GM15510 (cell line): ENCODE data around the gene CD27.

Experiments used
- POLR2A ChIP-seq: IDR thresholded peaks from 3 replicates; pipeline ENCODE4 v1.6.1; 2011; ENCODE audit warnings: borderline replicate concordance; ENCODE audit not compliant: insufficient read length; ENCODE audit errors: extremely low read depth

Gene CD27

DNA sequence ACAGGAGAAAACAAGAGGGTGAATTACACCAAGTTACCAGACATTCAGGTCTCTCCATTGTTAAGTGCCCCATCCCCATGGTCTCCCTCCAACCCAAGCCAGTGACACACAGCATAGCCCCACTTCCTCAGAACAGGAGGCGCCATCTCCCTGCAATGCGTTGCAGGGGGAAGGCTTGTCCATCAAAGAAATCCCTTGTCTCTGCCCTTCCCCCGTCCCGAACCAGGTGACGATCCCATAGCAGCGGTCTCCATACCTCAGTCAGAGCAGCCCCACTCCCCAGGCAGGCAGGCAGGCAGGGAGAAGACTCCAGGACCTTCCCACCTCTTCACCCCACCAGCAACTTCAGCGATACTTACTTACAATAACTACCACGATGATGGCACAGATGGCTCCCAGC, 19.8 kb downstream of the CD27 start:
- no peak for TF ChIP-seq POLR2A

DNA sequence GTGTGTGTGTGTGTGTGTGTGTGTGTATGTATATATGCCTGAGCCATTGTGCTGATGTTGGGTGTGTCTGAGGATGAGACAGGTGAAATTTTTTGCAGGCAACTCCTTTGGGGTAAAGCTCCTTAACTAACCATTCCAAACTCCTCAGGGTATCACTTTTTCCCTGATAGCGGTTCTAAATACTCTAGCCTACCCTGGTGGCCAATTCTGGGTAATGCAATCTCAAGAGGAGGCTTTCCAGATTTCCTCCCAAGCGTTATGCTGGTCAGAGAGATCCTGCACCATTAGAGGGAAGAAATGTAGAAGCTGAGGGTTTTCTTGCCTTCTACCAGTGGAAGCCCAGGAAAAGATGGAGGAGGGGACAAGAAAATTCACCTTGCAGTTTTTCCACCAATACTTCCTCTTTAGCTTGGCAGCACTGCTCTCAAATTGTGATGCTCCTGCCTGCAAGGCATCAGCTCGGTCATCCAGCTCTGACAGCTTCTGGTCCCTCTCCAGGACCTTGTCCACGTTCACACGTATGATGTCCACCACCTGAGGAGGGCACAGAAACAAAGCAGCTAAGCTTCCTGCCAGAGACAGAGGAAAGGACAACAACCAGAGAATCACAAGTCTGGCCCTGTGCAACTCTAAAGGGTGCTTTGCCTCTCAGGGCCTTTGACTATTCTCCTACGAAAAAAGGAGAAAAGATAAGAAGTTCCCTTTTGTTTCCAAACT, 20.9 kb downstream of the CD27 start:
- TF ChIP-seq POLR2A: no peak

DNA sequence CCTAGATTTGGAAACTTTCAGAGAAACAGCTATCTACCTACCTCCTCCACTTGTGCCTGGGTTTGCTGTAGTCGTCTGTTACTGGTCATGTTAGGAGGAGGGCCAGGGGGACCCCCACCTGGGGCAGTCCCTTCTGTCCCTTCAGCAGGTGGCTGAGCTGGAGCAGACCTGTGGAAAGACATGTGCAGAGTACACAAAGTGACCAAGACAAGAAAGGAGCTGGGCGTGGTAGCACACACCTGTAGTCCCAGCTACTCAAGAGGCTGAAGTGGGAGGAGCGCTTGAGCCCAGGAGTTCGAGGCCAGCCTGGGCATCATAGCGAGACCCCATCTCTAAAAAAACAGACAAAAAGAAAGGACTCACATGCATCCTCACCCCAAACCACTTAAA, 21.4 kb downstream of the CD27 start:
- TF ChIP-seq POLR2A: no peak

DNA sequence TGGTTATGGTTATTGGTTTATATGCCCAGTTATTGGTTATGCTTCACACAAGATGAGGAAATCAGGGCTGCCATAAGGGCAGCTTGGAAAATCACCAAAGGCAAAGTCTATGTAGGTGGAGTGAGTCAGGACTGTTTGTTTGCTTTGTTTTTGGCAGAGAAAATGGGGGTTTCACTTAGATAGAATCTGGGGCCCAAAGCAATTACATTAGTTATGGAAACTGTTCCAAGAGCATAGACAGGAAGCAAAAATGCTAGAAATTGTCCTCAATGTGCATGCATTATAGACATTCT, 23.5 kb downstream of the CD27 start:
- TF ChIP-seq POLR2A: no peak

DNA sequence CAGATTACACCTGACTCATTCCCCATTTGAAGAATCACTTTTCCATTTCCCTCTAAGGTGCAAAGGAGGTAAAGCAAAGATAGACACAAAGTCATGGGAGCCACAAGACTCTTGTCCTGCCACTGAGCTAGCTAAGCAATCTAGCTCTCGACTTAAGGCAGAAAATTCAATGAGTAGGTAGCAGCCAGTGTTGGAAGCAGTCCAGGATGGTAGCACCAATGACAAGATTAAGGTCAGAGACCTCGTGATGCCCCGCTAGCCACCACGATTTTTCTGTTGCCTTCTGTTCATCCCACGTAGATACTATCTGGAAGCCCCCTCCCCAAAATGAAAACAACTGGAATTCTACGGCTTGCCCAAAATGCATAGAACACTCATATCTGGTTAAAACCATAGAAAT, 24.3 kb downstream of the CD27 start:
- no peak for TF ChIP-seq POLR2A

DNA sequence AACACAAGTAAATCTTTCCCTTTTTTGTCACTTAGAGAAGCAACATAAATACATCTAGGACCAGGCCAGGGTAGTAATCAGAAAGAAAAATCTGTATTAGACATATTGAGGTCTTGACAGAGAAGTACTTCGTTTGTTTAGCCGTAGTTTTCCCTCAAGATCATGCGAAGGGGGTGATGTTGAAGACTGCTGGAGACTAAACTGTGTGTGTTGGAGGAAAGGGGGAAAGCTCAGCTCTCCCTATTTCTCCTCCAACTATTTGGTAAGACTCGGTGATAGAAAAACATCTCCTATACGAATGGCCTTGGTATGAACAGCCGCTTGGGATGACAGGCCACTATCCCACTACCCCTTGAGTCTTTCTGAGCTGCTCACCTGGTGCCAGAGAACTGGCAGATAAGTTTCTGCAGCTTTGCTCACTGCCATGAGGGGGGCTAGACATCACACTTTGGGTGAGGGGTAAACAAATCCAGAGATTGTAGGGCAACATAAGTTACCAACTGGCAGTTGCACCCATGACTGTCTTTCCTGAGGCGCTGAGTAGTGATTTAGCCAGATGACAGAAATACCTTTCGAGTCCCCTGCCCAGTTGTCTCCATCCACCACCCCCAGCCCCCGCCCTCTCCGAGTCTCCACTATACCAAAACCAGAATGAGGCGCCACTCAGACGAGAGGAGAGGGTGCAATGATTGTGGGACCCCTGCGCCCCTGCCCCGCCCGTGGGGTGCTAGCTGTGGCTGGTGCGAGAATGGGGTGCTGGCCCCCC, 25.0 kb downstream of the CD27 start:
- TF ChIP-seq POLR2A: no peak

DNA sequence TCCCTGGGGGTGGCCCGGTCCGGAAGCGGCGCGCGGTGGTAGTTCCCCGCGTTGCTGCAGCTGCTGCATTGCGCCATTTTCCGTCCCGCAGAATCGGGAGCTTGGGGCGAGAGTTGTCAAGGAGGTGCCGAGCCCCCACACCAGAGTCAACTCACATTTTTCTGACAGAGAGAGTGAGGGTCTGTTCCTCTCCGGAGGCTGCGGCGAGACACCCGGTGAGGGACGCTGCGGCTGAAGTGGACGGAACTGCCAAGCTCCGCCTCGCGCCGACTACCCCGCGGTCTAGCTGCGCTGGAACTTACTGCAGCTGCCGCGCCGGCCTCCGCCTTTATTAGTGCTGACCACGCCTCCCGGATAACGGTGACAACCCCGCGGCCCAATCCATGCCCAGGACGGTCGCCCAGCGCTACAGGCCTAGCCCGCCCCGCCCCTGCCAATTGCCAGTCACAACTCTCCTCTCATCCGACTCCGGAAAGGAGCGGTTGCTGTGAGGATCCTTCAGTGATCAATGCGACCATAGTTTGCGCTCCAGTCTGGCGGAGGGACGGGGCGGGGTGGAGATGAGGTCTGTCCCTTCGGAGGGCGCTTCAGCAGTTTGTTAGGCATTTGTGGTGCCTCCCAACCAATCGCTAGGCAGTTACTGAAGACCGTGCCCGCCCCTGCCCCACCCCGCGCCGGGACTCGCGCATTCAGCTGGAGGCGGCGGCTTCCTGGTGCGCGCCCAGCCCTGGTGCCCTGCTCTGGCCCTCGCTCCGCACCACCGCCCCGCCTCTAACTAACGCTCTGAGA, 25.8 kb downstream of the CD27 start, which contains the start of gene VAMP1:
Gene VAMP1 (minus strand): TSS at position 303 of the 789 bp plus-strand sequence. CDS start 146 bp downstream, at position 157.
- peak; percentile 100 for TF ChIP-seq POLR2A

DNA sequence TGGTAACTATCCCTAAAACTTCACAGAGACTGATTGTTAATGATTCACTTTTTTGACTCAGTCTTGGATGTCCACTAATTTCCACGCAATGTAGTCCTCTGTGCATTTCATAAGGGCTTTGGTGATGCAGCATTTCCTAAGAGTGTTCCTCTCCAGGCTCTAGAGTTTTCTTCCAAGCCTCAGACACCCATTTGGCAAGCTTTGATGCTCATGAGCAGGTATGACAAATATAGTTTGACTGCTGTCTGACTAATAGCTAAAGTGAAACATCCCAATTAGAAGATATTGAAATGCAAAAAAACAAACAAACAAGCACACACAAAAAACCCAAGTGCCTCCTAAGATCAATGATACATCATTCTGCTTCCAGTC, 27.2 kb downstream of the CD27 start:
- no peak for TF ChIP-seq POLR2A

DNA sequence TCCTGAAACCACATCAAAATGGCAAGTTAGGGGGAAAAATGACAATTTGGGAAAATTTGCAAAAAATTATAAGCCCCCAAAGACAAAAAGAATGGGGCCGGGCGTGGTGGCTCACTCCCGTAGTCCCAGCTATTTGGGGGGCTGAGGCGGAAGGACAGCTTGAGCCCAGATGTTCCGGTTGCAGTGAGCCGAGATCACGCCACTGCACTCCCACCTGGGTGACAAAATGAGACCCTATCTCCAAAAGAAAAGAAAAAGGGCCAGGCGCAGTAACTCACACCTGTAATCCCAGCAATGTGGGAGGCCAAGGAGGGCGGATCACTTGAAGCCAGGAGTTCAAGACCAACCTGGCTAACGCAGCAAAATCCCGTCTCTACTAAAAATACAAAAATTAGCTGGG, 27.7 kb downstream of the CD27 start:
- TF ChIP-seq POLR2A: no peak

DNA sequence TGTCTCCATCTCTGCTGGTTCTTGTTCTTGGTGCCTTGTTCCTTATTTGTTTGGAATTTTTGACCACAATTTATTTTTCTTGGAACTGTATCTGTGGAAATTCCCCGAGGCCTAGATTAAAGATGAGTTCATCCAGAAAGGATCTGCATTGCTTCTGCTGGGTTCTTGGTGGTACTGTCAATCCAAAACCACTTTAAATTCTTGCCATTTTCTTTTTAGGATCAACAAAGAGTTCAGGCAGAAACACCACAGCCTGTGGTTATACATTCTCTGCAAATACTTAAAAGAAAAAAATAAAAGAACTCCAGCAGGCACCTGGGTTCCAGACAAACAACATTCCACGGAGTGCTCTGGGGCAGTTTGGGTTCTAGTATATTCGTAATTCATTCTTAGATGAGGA, 31.7 kb downstream of the CD27 start:
- TF ChIP-seq POLR2A: no peak

DNA sequence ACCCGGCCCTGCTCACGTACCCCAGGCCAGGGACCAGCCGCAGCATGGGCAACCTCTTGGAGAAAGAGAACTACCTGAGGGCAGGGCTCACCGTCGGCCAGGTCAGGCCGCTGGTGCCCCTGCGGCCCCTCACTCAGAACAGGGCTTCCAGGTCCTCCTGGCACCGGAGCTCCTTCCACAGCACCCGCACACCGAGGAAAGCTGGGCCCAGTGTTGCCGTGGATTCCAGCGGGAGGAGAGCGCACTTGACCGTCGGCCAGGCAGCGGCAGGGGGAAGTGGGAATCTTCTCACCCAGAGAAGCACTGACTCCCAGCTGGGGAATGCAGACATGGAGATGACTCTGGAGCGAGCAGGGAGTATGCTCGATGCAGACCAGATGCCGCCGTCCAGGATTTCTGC, 33.7 kb downstream of the CD27 start:
- TF ChIP-seq POLR2A: no peak

DNA sequence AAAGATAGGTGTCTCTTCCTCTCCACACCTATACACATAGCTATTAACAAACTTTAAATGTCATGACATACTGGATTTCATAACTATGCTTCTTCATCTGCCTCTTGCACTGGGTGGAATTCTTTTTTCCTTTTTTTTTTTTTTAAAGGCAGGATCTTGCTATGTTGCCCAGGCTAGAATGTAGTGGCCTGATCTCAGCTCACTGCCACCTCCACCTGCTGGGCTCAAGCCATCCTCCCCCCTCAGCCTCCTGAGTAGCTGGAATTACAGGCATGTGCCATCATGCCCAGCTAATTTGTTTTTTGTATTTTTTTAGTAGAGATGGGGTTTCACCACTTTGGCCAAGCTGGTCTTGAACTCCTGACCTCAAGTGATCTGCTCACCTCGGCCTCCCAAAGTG, 43.5 kb downstream of the CD27 start:
- TF ChIP-seq POLR2A: no peak

DNA sequence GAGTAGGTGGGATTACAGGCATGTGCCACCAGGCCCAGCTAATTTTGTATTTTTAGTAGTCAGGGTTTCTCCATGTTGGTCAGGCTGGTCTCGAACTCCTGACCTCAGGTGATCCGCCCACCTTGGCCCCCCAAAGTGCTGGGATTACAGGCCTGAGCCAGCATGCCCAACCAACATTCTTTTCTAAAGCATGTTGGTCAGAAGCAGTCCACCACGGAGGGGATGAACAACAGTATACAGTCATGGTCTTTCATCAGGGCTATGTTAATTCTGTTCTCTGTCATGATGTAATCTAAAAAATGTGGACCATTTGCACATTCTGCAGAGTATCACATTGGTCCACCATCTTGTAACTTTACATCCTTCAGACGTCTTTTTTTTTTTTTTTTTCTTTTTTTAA, 44.7 kb downstream of the CD27 start:
- TF ChIP-seq POLR2A: no peak

DNA sequence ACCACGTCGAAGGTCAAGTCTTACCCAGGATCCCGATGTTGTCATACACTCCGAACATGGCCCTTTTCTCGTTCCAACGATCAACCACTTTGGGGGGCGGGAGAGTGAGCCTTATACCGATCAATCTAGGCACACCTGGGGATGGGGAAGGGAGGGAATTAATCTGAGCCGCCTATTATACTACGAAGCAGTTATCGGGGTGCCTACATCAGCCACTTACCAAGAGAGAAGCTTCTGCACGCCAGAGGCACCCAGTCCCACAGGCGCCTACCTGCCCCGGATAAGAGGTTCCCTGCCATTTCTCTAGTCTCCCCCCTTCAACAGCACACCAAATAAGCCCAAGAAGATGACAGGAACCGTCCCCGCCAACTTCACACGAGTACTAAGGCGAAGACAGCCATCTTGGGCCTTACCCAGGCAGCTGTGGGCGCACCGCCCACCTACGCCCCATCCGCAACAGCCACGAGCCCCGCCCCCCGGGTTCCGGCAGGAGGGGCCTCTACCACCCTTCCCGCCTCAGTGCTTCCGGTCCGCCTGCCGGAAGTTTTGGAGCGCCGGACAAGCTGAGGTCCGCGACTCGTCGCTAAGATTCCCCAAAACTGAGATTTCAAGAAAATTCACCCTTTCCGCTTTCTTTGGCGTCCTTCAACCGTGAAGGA, 48.2 kb downstream of the CD27 start, which contains the start of gene MRPL51:
Gene MRPL51 (minus strand): TSS at position 425 of the 659 bp plus-strand sequence. CDS start 126 bp downstream, at position 299.
- TF ChIP-seq POLR2A: peak; percentile 91
